Kidney (tissue), 14 donors: ENCODE results near the gene RPS6KA4. TPM values are rescaled to one million over a fixed set of nuclear protein-coding genes. Genes with fewer than 3 reads are reported as not detected.

Experiments
- DNase-seq, 5 donors: peaks; one replicate each; pipeline ENCODE4 v3.0.0-alpha.2; 2013 to 2020
- FAIRE-seq: peaks from 2 replicates; lab custom pipeline; 2012; peaks lifted over from hg19 to GRCh38; lab: Jason Lieb, UNC
- H3K27ac ChIP-seq, 2 donors: one replicate each; pipeline ENCODE4 v1.7.0; 2013; ENCODE audit warnings: low read depth in 2 of 2, low read length in 2 of 2, inconsistent platforms in 1 of 2
- H3K27me3 ChIP-seq: one replicate; pipeline ENCODE4 v1.7.1; 2013; ENCODE audit warnings: low read length, inconsistent platforms; ENCODE audit not compliant: control insufficient read depth, insufficient read depth
- H3K36me3 ChIP-seq, 3 donors: one replicate each; pipeline versions ENCODE4 v1.7.0 to v1.7.1; 2013; ENCODE audit warnings: low read length in 3 of 3, control low read depth in 1 of 3, inconsistent platforms in 1 of 3; ENCODE audit not compliant: insufficient read depth in 3 of 3, control insufficient read depth in 2 of 3
- H3K4me1 ChIP-seq, 3 donors: one replicate each; pipeline versions ENCODE4 v1.7.0 to v1.7.1; 2013; ENCODE audit warnings: low read length in 3 of 3, inconsistent platforms in 1 of 3, low read depth in 1 of 3; ENCODE audit not compliant: control insufficient read depth in 2 of 3, insufficient read depth in 2 of 3
- H3K4me3 ChIP-seq, 3 donors: one replicate each; pipeline versions ENCODE4 v1.7.0 to v1.8.1; 2013; ENCODE audit warnings: low read length in 3 of 3, control low read depth in 1 of 3, inconsistent platforms in 1 of 3
- H3K9ac ChIP-seq, 3 donors: one replicate each; pipeline versions ENCODE4 v1.7.0 to v1.7.1; 2013; ENCODE audit warnings: low read length in 3 of 3, control low read depth in 1 of 3, inconsistent platforms in 1 of 3
- H3K9me3 ChIP-seq, 3 donors: one replicate each; pipeline versions ENCODE4 v1.7.0 to v1.7.1; 2013; ENCODE audit warnings: low read length in 3 of 3, control low read depth in 1 of 3, inconsistent platforms in 1 of 3; ENCODE audit not compliant: control insufficient read depth in 2 of 3, insufficient read depth in 1 of 3
- CTCF ChIP-seq: IDR thresholded peaks from 3 replicates; pipeline ENCODE4 v1.5.1; 2012; ENCODE audit warnings: mild to moderate bottlenecking, moderate library complexity, borderline replicate concordance; ENCODE audit not compliant: insufficient read depth; ENCODE audit errors: extremely low read depth
- intact Hi-C: fragments of 100-400 bp; cut with DNase I; formaldehyde crosslinking; loops from one replicate; pipeline ENCODE4 v1.11.1; 2022
- polyA plus RNA-seq: library from polyadenylated mRNA; stranded (reverse); fragments of 350-450 nt; fragmentation: Illumina TruSeq; extraction: RNeasy Lipid Tissue Mini Kit (QIAGEN cat#74804); gene quantifications from one replicate; pipeline ENCODE4 v1.2.3, GENCODE V29; 2014; ENCODE audit warnings: low read depth, low replicate concordance; ENCODE audit not compliant: insufficient read depth
- total RNA-seq: library from RNA; stranded (reverse); fragmentation: NEBNext Ultra II Directional; extraction: Animal tissue kit (Norgen Biotek cat#: 25700); gene quantifications from one replicate; pipeline ENCODE4 v1.2.1, GENCODE V29; 2021
- donor health status: control.
- donor health status: control.
- donor health status: control.
- donor health status: control.
- donor health status: control.
- donor health status: DM: yes; HTN: yes; CAD: no.
- donor health status: Normal renal cell carcinoma (clear cell type).

RPS6KA4 gene
- total and polyA plus RNA-seq, 2 donors from 2014 or later = 13.6 to 40.2 TPM

- Histone ChIP-seq H3K27me3 (no peaks in the 10 kb centered on the region), H3K9ac (no peak overlapping the region), H3K4me1 (peaks cover 0 to 4% (median 0%) of the 10 kb centered on the region in 3 donors), H3K36me3 (no peaks in the 10 kb centered on the region), H3K9me3 (no peaks in the 10 kb centered on the region), H3K27ac (no peak overlapping the region), H3K4me3 (no peak overlapping the region)
- FAIRE-seq (no peak), DNase-seq (no peak)
- TF ChIP-seq CTCF = no peak
- intact Hi-C loops = no loop called here
These were observed 7.8 kb upstream of the RPS6KA4 start for GRCh38 chr11:64351136-64351631.

- intact Hi-C loops = no loop called here
- no peak overlapping the region for H3K27ac ChIP-seq
- no peaks in the 10 kb centered on the region for H3K27me3 ChIP-seq
- no peak overlapping the region for H3K4me3 ChIP-seq
- H3K36me3 ChIP-seq = no peaks in the 10 kb centered on the region
- no peak for TF ChIP-seq CTCF
- FAIRE-seq = no peak
- no peak for DNase-seq
- peaks cover 0 to 4% (median 0%) of the 10 kb centered on the region in 3 donors for H3K4me1 ChIP-seq
- H3K9me3 ChIP-seq = no peaks in the 10 kb centered on the region
- H3K9ac ChIP-seq = no peak overlapping the region
These were observed 6.6 kb upstream of the RPS6KA4 start for GRCh38 chr11:64352099-64352994.

DNA sequence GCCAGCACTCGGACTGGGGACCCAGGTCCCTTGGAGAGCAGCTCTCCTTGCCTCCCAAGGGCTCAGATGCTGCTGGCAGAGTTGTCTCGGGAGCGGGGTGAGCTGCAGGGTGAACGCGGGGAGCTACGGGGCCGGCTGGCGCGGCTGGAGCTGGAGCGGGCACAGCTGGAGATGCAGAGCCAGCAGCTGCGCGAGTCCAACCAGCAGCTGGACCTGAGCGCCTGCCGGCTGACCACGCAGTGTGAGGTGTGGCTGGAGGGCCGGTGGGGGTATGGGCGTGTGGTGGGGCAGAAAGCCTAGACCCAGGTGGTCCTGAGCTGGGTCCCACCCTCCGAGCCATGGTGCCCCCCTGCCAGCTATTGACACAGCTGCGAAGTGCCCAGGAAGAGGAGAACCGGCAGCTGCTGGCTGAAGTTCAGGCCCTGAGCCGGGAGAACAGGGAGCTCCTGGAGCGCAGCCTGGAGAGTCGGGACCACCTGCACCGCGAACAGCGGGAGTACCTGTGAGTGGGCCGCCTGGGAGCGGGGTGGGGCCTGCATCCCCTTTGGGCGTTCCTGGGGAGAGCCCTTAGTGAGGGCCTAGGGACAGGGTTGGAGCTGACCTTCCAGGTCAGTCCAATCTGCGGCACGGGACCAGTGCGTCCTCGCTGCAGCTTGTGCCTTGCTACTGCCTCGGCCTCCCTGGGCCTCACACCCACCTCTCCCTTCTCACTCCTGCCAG lies 5.8 kb upstream of the RPS6KA4 start:
- Histone ChIP-seq H3K9ac (no peak overlapping the region), H3K4me1 (peaks cover 0 to 7% (median under 1%) of the 10 kb centered on the region in 3 donors), H3K36me3 (no peaks in the 10 kb centered on the region), H3K9me3 (no peaks in the 10 kb centered on the region), H3K4me3 (no peak overlapping the region), H3K27me3 (no peaks in the 10 kb centered on the region), H3K27ac (no peak overlapping the region)
- no peak for FAIRE-seq
- peak in 1 of 5 donors; percentile 82 for DNase-seq
- intact Hi-C loops = no loop called here
- TF ChIP-seq CTCF = no peak
